ENCODE measurements around the gene GLRA2.

GLRA2 gene

GRCh38 chrX:14717949-14718348 is 188.6 kb downstream of the GLRA2 start:
- Histone ChIP-seq H3K27ac (no peak overlapping the region), H3K36me3 (replicated peaks) (no peaks in the 10 kb centered on the region), H3K27me3 (replicated peaks) (no peaks in the 10 kb centered on the region), H3K4me3 (ENCODE audit: low read depth, low read length) (no peak overlapping the region)
- in situ Hi-C loops (cut with HindIII; ENCODE audit: low pct_ligation_motif_present, low sequenced_read_pairs), result no loop called here
- DNase-seq, result no peak
- TF ChIP-seq CTCF (IDR thresholded peaks at IDR 0.05; ENCODE audit: low read depth, low read length, missing control alignments), result no peak

DNA sequence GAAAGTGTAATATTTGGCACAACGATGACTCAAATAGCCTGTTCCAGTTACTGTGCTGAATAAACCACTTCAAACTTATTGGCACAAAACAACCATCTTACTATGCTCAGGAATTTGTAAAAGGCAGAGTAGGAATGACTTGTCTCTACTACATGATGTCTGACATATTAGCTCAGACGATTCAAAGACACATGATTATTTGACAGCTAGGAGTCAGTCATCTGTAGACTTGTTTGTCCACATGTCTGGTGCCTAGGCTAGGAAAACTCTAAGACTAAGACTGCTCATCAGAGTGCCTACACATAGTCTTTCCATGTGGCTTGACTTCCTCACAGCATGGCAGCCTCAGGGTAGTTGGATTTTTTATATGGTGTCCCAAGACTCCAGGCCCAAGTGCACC is 189.1 kb downstream of the GLRA2 start:
- in situ Hi-C loops (cut with HindIII; ENCODE audit: low pct_ligation_motif_present, low sequenced_read_pairs), result no loop called here
- H3K27ac ChIP-seq, result no peak overlapping the region
- TF ChIP-seq CTCF (IDR thresholded peaks at IDR 0.05; ENCODE audit: low read depth, low read length, missing control alignments), result no peak
- DNase-seq, result peak; percentile 7
- H3K27me3 ChIP-seq (replicated peaks), result no peaks in the 10 kb centered on the region
- H3K36me3 ChIP-seq (replicated peaks), result no peaks in the 10 kb centered on the region
- H3K4me3 ChIP-seq (ENCODE audit: low read depth, low read length), result no peak overlapping the region

GRCh38 chrX:14729058-14729457 is 199.7 kb downstream of the GLRA2 start:
- no peak for DNase-seq
- in situ Hi-C loops (cut with HindIII; ENCODE audit: low pct_ligation_motif_present, low sequenced_read_pairs), result no loop called here
- H3K27me3 ChIP-seq (replicated peaks), result no peaks in the 10 kb centered on the region
- no peak overlapping the region for H3K4me3 ChIP-seq (ENCODE audit: low read depth, low read length)
- H3K36me3 ChIP-seq (replicated peaks), result no peaks in the 10 kb centered on the region
- H3K27ac ChIP-seq, result no peak overlapping the region
- TF ChIP-seq CTCF (IDR thresholded peaks at IDR 0.05; ENCODE audit: low read depth, low read length, missing control alignments), result no peak

GRCh38 chrX:14738643-14739042 is 209.3 kb downstream of the GLRA2 start:
- Histone ChIP-seq H3K36me3 (replicated peaks) (no peaks in the 10 kb centered on the region), H3K27ac (no peak overlapping the region), H3K4me3 (ENCODE audit: low read depth, low read length) (no peak overlapping the region), H3K27me3 (replicated peaks) (no peaks in the 10 kb centered on the region)
- in situ Hi-C loops (cut with HindIII; ENCODE audit: low pct_ligation_motif_present, low sequenced_read_pairs), result no loop called here
- no peak for TF ChIP-seq CTCF (IDR thresholded peaks at IDR 0.05; ENCODE audit: low read depth, low read length, missing control alignments)
- DNase-seq, result no peak

GRCh38 chrX:14753441-14753840 is 224.1 kb downstream of the GLRA2 start:
- H3K4me3 ChIP-seq (ENCODE audit: low read depth, low read length), result no peak overlapping the region
- no peak for TF ChIP-seq CTCF (IDR thresholded peaks at IDR 0.05; ENCODE audit: low read depth, low read length, missing control alignments)
- no peak for DNase-seq
- no peak overlapping the region for H3K27ac ChIP-seq
- no peaks in the 10 kb centered on the region for H3K36me3 ChIP-seq (replicated peaks)
- in situ Hi-C loops (cut with HindIII; ENCODE audit: low pct_ligation_motif_present, low sequenced_read_pairs), result no loop called here
- H3K27me3 ChIP-seq (replicated peaks), result no peaks in the 10 kb centered on the region

- Histone ChIP-seq H3K27ac (no peak overlapping the region), H3K36me3 (replicated peaks) (no peaks in the 10 kb centered on the region), H3K4me3 (ENCODE audit: low read depth, low read length) (no peak overlapping the region), H3K27me3 (replicated peaks) (no peaks in the 10 kb centered on the region)
- in situ Hi-C loops (cut with HindIII; ENCODE audit: low pct_ligation_motif_present, low sequenced_read_pairs), result no loop called here
- no peak for DNase-seq
- TF ChIP-seq CTCF (IDR thresholded peaks at IDR 0.05; ENCODE audit: low read depth, low read length, missing control alignments), result no peak
Observed at GRCh38 chrX:14758029-14758491, 228.7 kb downstream of the GLRA2 start.

Measured in brain microvascular endothelial cell (primary cell).